ENCODE data around the gene CLK2. TPM values are rescaled to one million over a fixed set of nuclear protein-coding genes. Genes with fewer than 3 reads are reported as not detected.
A peak's percentile ranks its signal among the peaks of the same experiment; 100 is the strongest.

The CLK2 gene
- total and polyA plus RNA-seq, 9 of the 15 experiments (the other 6 are each of a cell fraction or from before 2014, with no cell fraction given) = 13.5 to 81.4 (median 39.6) TPM

DNA sequence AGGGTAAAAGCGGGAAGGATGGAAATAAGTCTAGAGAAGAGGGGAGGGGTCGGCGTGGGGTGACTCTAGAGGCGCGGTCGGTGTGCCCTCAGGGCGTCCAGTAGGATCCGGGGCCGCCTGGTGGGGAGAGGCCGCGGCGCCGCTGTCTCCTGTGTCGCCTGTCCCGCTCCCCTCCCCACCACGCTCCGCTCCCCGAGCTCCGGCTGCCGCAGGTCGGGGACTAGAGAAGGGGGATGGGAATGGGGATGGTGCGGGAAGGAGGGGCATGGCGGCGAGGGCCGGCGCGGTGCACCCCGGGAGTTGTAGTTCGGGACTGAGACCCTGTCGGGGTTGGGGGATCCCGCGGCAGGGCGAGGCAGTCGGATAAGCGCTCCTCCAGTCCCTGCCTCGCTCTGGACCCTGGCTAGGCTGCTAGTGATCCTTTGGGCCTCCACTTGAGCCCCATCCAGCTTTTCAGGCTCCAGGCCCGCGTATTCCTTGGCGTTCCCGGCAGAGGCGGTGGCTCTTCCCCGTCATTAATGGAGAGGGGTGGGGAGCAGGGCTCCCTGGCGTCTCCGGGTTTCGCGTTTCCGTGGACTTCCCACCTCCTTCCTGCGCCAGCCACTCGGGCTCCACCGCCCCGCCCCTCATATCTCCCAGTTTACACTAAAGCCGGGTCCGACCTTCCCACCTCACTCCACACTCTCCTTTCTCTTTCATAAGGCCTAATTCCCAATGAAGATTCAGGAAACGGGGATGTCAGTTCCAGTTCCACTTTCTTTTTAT is 17.9 kb downstream of the CLK2 start, which contains the start of gene ENTREP3 (continued):
- TF ChIP-seq MYBL2 (IDR thresholded peaks at IDR 0.05; ENCODE audit: low read depth) = no peak
- no peak for TF ChIP-seq MYBL2 (CRISPR knock-in tag; IDR thresholded peaks at IDR 0.05; ENCODE audit: borderline replicate concordance)
- no peak for TF ChIP-seq IFI16 (CRISPR knock-in tag; IDR thresholded peaks at IDR 0.05)
- no peak for TF ChIP-seq PPARD (CRISPR knock-in tag; IDR thresholded peaks at IDR 0.05)
- no peak for TF ChIP-seq ZNF589 (CRISPR knock-in tag; IDR thresholded peaks at IDR 0.05; ENCODE audit: low read depth)
- no peak for TF ChIP-seq SMARCC2 (IDR thresholded peaks at IDR 0.05; ENCODE audit: low read depth)
- no peak for TF ChIP-seq ETV5 (CRISPR knock-in tag; IDR thresholded peaks at IDR 0.05; ENCODE audit: low read depth)
- TF ChIP-seq ATF1 (CRISPR knock-in tag; IDR thresholded peaks at IDR 0.05) = no peak
- peak; percentile 67 for TF ChIP-seq ATF1 (tag; IDR thresholded peaks at IDR 0.05)
- TF ChIP-seq ZNF764 (CRISPR knock-in tag; IDR thresholded peaks at IDR 0.05; ENCODE audit: low read depth) = no peak
- TF ChIP-seq FUS (optimal IDR thresholded peaks at IDR 0.05; ENCODE audit: low read depth, low read length) = no peak
- TF ChIP-seq ZNF282 (CRISPR knock-in tag; IDR thresholded peaks at IDR 0.05) = no peak
- TF ChIP-seq LCOR (CRISPR knock-in tag; IDR thresholded peaks at IDR 0.05) = no peak
- TF ChIP-seq, protein P1, sequence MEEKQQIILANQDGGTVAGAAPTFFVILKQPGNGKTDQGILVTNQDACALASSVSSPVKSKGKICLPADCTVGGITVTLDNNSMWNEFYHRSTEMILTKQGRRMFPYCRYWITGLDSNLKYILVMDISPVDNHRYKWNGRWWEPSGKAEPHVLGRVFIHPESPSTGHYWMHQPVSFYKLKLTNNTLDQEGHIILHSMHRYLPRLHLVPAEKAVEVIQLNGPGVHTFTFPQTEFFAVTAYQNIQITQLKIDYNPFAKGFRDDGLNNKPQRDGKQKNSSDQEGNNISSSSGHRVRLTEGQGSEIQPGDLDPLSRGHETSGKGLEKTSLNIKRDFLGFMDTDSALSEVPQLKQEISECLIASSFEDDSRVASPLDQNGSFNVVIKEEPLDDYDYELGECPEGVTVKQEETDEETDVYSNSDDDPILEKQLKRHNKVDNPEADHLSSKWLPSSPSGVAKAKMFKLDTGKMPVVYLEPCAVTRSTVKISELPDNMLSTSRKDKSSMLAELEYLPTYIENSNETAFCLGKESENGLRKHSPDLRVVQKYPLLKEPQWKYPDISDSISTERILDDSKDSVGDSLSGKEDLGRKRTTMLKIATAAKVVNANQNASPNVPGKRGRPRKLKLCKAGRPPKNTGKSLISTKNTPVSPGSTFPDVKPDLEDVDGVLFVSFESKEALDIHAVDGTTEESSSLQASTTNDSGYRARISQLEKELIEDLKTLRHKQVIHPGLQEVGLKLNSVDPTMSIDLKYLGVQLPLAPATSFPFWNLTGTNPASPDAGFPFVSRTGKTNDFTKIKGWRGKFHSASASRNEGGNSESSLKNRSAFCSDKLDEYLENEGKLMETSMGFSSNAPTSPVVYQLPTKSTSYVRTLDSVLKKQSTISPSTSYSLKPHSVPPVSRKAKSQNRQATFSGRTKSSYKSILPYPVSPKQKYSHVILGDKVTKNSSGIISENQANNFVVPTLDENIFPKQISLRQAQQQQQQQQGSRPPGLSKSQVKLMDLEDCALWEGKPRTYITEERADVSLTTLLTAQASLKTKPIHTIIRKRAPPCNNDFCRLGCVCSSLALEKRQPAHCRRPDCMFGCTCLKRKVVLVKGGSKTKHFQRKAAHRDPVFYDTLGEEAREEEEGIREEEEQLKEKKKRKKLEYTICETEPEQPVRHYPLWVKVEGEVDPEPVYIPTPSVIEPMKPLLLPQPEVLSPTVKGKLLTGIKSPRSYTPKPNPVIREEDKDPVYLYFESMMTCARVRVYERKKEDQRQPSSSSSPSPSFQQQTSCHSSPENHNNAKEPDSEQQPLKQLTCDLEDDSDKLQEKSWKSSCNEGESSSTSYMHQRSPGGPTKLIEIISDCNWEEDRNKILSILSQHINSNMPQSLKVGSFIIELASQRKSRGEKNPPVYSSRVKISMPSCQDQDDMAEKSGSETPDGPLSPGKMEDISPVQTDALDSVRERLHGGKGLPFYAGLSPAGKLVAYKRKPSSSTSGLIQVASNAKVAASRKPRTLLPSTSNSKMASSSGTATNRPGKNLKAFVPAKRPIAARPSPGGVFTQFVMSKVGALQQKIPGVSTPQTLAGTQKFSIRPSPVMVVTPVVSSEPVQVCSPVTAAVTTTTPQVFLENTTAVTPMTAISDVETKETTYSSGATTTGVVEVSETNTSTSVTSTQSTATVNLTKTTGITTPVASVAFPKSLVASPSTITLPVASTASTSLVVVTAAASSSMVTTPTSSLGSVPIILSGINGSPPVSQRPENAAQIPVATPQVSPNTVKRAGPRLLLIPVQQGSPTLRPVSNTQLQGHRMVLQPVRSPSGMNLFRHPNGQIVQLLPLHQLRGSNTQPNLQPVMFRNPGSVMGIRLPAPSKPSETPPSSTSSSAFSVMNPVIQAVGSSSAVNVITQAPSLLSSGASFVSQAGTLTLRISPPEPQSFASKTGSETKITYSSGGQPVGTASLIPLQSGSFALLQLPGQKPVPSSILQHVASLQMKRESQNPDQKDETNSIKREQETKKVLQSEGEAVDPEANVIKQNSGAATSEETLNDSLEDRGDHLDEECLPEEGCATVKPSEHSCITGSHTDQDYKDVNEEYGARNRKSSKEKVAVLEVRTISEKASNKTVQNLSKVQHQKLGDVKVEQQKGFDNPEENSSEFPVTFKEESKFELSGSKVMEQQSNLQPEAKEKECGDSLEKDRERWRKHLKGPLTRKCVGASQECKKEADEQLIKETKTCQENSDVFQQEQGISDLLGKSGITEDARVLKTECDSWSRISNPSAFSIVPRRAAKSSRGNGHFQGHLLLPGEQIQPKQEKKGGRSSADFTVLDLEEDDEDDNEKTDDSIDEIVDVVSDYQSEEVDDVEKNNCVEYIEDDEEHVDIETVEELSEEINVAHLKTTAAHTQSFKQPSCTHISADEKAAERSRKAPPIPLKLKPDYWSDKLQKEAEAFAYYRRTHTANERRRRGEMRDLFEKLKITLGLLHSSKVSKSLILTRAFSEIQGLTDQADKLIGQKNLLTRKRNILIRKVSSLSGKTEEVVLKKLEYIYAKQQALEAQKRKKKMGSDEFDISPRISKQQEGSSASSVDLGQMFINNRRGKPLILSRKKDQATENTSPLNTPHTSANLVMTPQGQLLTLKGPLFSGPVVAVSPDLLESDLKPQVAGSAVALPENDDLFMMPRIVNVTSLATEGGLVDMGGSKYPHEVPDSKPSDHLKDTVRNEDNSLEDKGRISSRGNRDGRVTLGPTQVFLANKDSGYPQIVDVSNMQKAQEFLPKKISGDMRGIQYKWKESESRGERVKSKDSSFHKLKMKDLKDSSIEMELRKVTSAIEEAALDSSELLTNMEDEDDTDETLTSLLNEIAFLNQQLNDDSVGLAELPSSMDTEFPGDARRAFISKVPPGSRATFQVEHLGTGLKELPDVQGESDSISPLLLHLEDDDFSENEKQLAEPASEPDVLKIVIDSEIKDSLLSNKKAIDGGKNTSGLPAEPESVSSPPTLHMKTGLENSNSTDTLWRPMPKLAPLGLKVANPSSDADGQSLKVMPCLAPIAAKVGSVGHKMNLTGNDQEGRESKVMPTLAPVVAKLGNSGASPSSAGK (IDR thresholded peaks at IDR 0.05) = no peak
- no peak for TF ChIP-seq CREB1 (IDR thresholded peaks at IDR 0.05)
- TF ChIP-seq CREB1 (CRISPR knock-in tag; IDR thresholded peaks at IDR 0.05) = peak; percentile 63; the same call in 1 of the 2 replicates
- TF ChIP-seq RBM22 (IDR thresholded peaks at IDR 0.05; ENCODE audit: low read depth, low read length, poor library complexity, severe bottlenecking) = no peak
